H9 (cell line): ENCODE data around the gene GLS. TPM values are rescaled to one million over a fixed set of nuclear protein-coding genes. Genes with fewer than 3 reads are reported as not detected.

ENCODE experiments used
- DNase-seq: peaks from one replicate; pipeline ENCODE4 v3.0.0-alpha.2; 2017
- H2AFZ ChIP-seq: one replicate; pipeline ENCODE4 v1.6.1; 2013; ENCODE audit warnings: mild to moderate bottlenecking, low read length, control low read depth, moderate library complexity
- H2AK5ac ChIP-seq: 2 replicates; pipeline ENCODE4 v1.6.1; 2013; ENCODE audit warnings: low read length, control low read depth, mixed read lengths; ENCODE audit not compliant: insufficient read length
- H2BK120ac ChIP-seq: one replicate; pipeline ENCODE4 v1.6.1; 2013; ENCODE audit warnings: low read depth, mild to moderate bottlenecking, low read length, control low read depth, inconsistent platforms; ENCODE audit not compliant: poor library complexity, severe bottlenecking
- H2BK12ac ChIP-seq: 2 replicates; pipeline ENCODE4 v1.6.1; 2013; ENCODE audit warnings: low read length, control low read depth, mixed read lengths, low read depth; ENCODE audit not compliant: insufficient read length
- H2BK15ac ChIP-seq: 2 replicates; pipeline ENCODE4 v1.6.1; 2013; ENCODE audit warnings: low read depth, low read length, control low read depth
- H2BK20ac ChIP-seq: one replicate; pipeline ENCODE4 v1.6.1; 2013; ENCODE audit warnings: low read depth, mild to moderate bottlenecking, low read length, control low read depth, inconsistent platforms; ENCODE audit not compliant: poor library complexity, severe bottlenecking
- H2BK5ac ChIP-seq: 2 replicates; pipeline ENCODE4 v1.6.1; 2013; ENCODE audit warnings: low read length, control low read depth, mixed read lengths; ENCODE audit not compliant: insufficient read length
- H3K14ac ChIP-seq: 2 replicates; pipeline ENCODE4 v1.6.1; 2013; ENCODE audit warnings: low read length, control low read depth; ENCODE audit not compliant: insufficient read depth
- H3K18ac ChIP-seq: 2 replicates; pipeline ENCODE4 v1.6.1; 2013; ENCODE audit warnings: low read depth, mild to moderate bottlenecking, mixed read lengths, low read length, control low read depth; ENCODE audit not compliant: insufficient read length
- H3K23ac ChIP-seq: 2 replicates; pipeline ENCODE4 v1.6.1; 2013; ENCODE audit warnings: low read length, control low read depth, mixed read lengths, low read depth; ENCODE audit not compliant: insufficient read length
- H3K23me2 ChIP-seq: 2 replicates; pipeline ENCODE4 v1.6.1; 2013; ENCODE audit warnings: low read depth, mild to moderate bottlenecking, mixed read lengths, low read length, control low read depth; ENCODE audit not compliant: insufficient read length, poor library complexity, severe bottlenecking
- H3K27ac ChIP-seq: 2 replicates; pipeline ENCODE4 v1.5.1; 2013; ENCODE audit warnings: low read length, control low read depth, mixed read lengths, low read depth; ENCODE audit not compliant: insufficient read length
- H3K27me3 ChIP-seq: 2 replicates; pipeline ENCODE4 v1.6.1; 2013; ENCODE audit warnings: low read length, control low read depth, inconsistent platforms; ENCODE audit not compliant: insufficient read depth
- H3K4ac ChIP-seq: 2 replicates; pipeline ENCODE4 v1.6.1; 2013; ENCODE audit warnings: low read depth, mild to moderate bottlenecking, control low read depth, inconsistent platforms, low read length, moderate library complexity
- H3K4me1 ChIP-seq: 2 replicates; pipeline ENCODE4 v1.6.1; 2013; ENCODE audit warnings: low read length, control low read depth, inconsistent platforms; ENCODE audit not compliant: insufficient read depth
- H3K4me2 ChIP-seq: 2 replicates; pipeline ENCODE4 v1.6.1; 2013; ENCODE audit warnings: low read length, control low read depth, mixed read lengths; ENCODE audit not compliant: insufficient read length, insufficient read depth
- H3K56ac ChIP-seq: 2 replicates; pipeline ENCODE4 v1.6.1; 2013; ENCODE audit warnings: low read depth, mild to moderate bottlenecking, mixed read lengths, low read length, control low read depth; ENCODE audit not compliant: insufficient read length
- H3K79me1 ChIP-seq: 2 replicates; pipeline ENCODE4 v1.6.1; 2013; ENCODE audit warnings: low read depth, mild to moderate bottlenecking, moderate library complexity, low read length, control low read depth, inconsistent platforms; ENCODE audit not compliant: insufficient read depth, poor library complexity, severe bottlenecking
- H3K79me2 ChIP-seq: 2 replicates; pipeline ENCODE4 v1.6.1; 2013; ENCODE audit warnings: low read length, control low read depth, inconsistent platforms; ENCODE audit not compliant: insufficient read depth
- H3K9ac ChIP-seq: 2 replicates; pipeline ENCODE4 v1.6.1; 2013; ENCODE audit warnings: low read length, control low read depth, mixed read lengths; ENCODE audit not compliant: insufficient read length; ENCODE audit errors: extremely low read depth
- H3K9me3 ChIP-seq: one replicate; pipeline ENCODE4 v1.6.1; 2013; ENCODE audit warnings: low read depth, low read length, inconsistent platforms; ENCODE audit not compliant: control insufficient read depth
- H3T11ph ChIP-seq: one replicate; pipeline ENCODE4 v1.6.1; 2013; ENCODE audit warnings: mild to moderate bottlenecking, low read length, control low read depth, inconsistent platforms
- H4K20me1 ChIP-seq: one replicate; pipeline ENCODE4 v1.6.1; 2013; ENCODE audit not compliant: control insufficient read depth, insufficient read length, insufficient read depth
- H4K5ac ChIP-seq: 2 replicates; pipeline ENCODE4 v1.6.1; 2013; ENCODE audit warnings: low read depth, mild to moderate bottlenecking, mixed read lengths, low read length, control low read depth; ENCODE audit not compliant: insufficient read length
- H4K8ac ChIP-seq: replicated peaks from 2 replicates; pipeline ENCODE4 v1.6.1; 2013; ENCODE audit warnings: low read length, control low read depth, mixed read lengths, low read depth; ENCODE audit not compliant: insufficient read length
- H4K91ac ChIP-seq: 2 replicates; pipeline ENCODE4 v1.6.1; 2013; ENCODE audit warnings: low read depth, mild to moderate bottlenecking, moderate library complexity, mixed read lengths, low read length, control low read depth; ENCODE audit not compliant: insufficient read length
- H3K27ac Mint-ChIP-seq, 3 experiments: 2 replicates in 2 of 3; 3 replicates in 1 of 3; pipeline ENCODE4 v1.8.0; 2020 to 2021; ENCODE audit warnings: mixed read lengths in 3 of 3, mild to moderate bottlenecking in 1 of 3, moderate library complexity in 1 of 3
- H3K27me3 Mint-ChIP-seq: 2 replicates; pipeline ENCODE4 v1.8.0; 2021; ENCODE audit warnings: low read depth, mild to moderate bottlenecking, moderate library complexity, mixed read lengths
- H3K36me3 Mint-ChIP-seq, 3 experiments: 2 replicates in 2 of 3; 3 replicates in 1 of 3; pipeline ENCODE4 v1.8.0; 2020 to 2021; ENCODE audit warnings: low read depth in 3 of 3, mixed read lengths in 3 of 3; ENCODE audit not compliant: insufficient read depth in 1 of 3
- H3K4me1 Mint-ChIP-seq, 2 experiments: 2 replicates each; pipeline ENCODE4 v1.8.0; 2020; ENCODE audit warnings: mixed read lengths in 2 of 2
- H3K4me3 Mint-ChIP-seq, 2 experiments: 2 replicates in 1 of 2; 3 replicates in 1 of 2; pipeline ENCODE4 v1.8.0; 2020 to 2021; ENCODE audit warnings: mild to moderate bottlenecking in 2 of 2, mixed read lengths in 2 of 2, moderate library complexity in 1 of 2
- H3K9me3 Mint-ChIP-seq, 2 experiments: 2 replicates in 1 of 2; 3 replicates in 1 of 2; pipeline ENCODE4 v1.8.0; 2020; ENCODE audit warnings: mild to moderate bottlenecking in 2 of 2, mixed read lengths in 2 of 2, moderate library complexity in 1 of 2
- CTCF ChIP-seq: fragments of 200-600 bp; sonication (generic); conservative IDR thresholded peaks from 3 replicates; pipeline ENCODE4 v1.8.0; 2021; ENCODE audit warnings: antibody characterized with exemption, mild to moderate bottlenecking
- WGBS: extraction: QIAGEN DNeasy Blood & Tissue Kit; methylation state at CpG from one replicate; pipeline ENCODE4 v1.1.7; 2013; ENCODE audit warnings: missing lambda C conversion rate, low lambda C conversion rate, mixed read lengths; ENCODE audit not compliant: insufficient read length; ENCODE audit errors: extremely low coverage; 5-methylcytosine and 5-hydroxymethylcytosine counted together
- total RNA-seq: library from RNA; stranded (reverse); gene quantifications from 2 replicates; pipeline ENCODE4 v1.2.1, GENCODE V29; 2021

The GLS gene
- total RNA-seq, 1 experiment from 2014 or later: 69.3 TPM

- Histone ChIP-seq H3K14ac (no peak overlapping the region), H3K79me1 (no peaks in the 10 kb centered on the region), H3K18ac (no peak overlapping the region), H3K27me3 (peaks cover 3% of the 10 kb centered on the region; the same call in 1 of the 2 replicates), H2BK20ac (no peak overlapping the region), H3K79me2 (peaks cover 2% of the 10 kb centered on the region; the same call in 1 of the 2 replicates), H2AFZ (no peak overlapping the region), H3K56ac (no peak overlapping the region), H4K91ac (no peak overlapping the region), H2AK5ac (no peak overlapping the region), H2BK5ac (no peak overlapping the region), H3K23ac (no peak overlapping the region), H3K9ac (peak overlapping the region; percentile 65), H4K8ac (no peak overlapping the region), H3K23me2 (peaks cover 7% of the 10 kb centered on the region), H3K27ac (peak overlapping the region; percentile 14), H2BK120ac (no peak overlapping the region), H3T11ph (no peak overlapping the region), H3K4me2 (peak overlapping the region; percentile 66), H4K5ac (no peak overlapping the region), H3K4me1 (0 out of 2 replicates have a peak, but pooled peaks cover 2% of the 10 kb centered on the region), H4K20me1 (no peaks in the 10 kb centered on the region), H2BK12ac (no peak overlapping the region), H3K9me3 (no peaks in the 10 kb centered on the region), H3K4ac (no peak overlapping the region), H2BK15ac (no peak overlapping the region)
- Mint-ChIP-seq H3K27ac (no peak overlapping the region), H3K9me3 (peaks cover 0 to 4% of the 10 kb centered on the region in 2 experiments; a peak in 1 of 5 replicates), H3K27me3 (peaks cover 10% of the 10 kb centered on the region), H3K4me1 (no peaks in the 10 kb centered on the region), H3K36me3 (peaks cover 0 to 10% (median 4%) of the 10 kb centered on the region in 3 experiments; a peak in 3 of 7 replicates), H3K4me3 (no peak overlapping the region)
- no peak for TF ChIP-seq CTCF
- WGBS: no CpG with 5 or more reads among the region's 4 CpGs
- no peak for DNase-seq
Observed at GRCh38 chr2:191014653-191015020, 134.0 kb downstream of the GLS start.

Other genes with a start within 250 kb of the GLS start
- 36.9 and 44.0 TPM in 2 replicates for gene NAB1, start 231.7 kb upstream of the GLS start, total RNA-seq
- 45.4 and 48.1 TPM in 2 replicates for gene STAT1, start 133.3 kb downstream of the GLS start, total RNA-seq